ENCODE results near the gene ANP32A.

DNA sequence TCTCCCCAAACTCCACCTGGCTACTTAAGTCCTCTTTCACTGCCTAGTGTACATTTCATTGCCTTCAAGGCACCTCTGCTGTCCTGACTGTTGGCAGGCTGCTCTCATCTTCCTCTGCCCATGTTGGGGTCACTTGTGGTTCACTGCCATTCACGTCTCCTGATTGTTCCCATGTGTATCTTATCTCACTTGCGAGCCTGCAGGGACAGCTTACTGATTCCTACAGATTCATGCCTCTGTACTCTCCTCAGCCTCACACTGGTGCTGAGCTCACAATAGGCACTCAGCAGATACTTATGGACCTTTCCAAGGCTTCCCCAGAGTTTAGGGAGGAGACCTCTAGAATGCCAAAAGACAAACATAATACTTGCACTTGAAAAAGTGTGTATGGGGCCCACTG is 28.8 kb upstream of the ANP32A start:
- TF ChIP-seq CTCF (IDR thresholded peaks at IDR 0.05; ENCODE audit: borderline replicate concordance, extremely low read depth, low read length, poor library complexity, severe bottlenecking) (no peak), EZH2 (IDR thresholded peaks at IDR 0.05; ENCODE audit: borderline replicate concordance, low read depth, low read length, severe bottlenecking) (no peak)

Data from DND-41 (cell line).